GM21825 (cell line): Measurements from ENCODE around the gene SYPL1.

Experiments used
- ATAC-seq: cut with Tn5 transposase; IDR thresholded peaks from one replicate; pipeline ENCODE4 v1.9.1; 2021; ENCODE audit warnings: mild to moderate bottlenecking, moderate library complexity; ENCODE audit not compliant: unreplicated experiment

SYPL1 gene

GRCh38 chr7:106122713-106123112 lies 10.6 kb upstream of the SYPL1 start:
- ATAC-seq: no peak

- ATAC-seq: no peak
These were observed 9.2 kb upstream of the SYPL1 start for GRCh38 chr7:106121189-106121810.

- ATAC-seq: no peak
These were observed 8.4 kb upstream of the SYPL1 start for GRCh38 chr7:106120500-106120899.

DNA sequence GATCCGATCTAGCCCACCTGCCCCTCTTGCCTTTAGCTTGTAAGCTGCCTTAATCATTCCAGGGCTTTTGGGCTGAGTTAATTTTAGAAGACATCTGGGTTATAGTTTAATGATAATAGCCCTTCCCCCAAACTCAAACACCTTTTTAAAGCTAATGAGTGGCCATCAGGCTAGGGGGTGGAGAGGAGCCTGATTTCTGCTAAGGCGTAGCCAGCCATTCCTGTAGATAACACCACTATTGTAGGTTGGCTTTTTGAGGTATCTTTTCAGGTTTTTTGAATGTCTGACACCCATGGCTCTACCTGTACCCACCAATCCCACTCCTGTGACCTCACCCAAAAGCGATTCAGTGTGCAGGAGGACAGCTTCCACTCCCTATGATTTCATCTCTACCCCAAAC lies 7.6 kb upstream of the SYPL1 start:
- ATAC-seq: no peak

- no peak for ATAC-seq
These were observed 5.9 kb upstream of the SYPL1 start for GRCh38 chr7:106117786-106118544.

DNA sequence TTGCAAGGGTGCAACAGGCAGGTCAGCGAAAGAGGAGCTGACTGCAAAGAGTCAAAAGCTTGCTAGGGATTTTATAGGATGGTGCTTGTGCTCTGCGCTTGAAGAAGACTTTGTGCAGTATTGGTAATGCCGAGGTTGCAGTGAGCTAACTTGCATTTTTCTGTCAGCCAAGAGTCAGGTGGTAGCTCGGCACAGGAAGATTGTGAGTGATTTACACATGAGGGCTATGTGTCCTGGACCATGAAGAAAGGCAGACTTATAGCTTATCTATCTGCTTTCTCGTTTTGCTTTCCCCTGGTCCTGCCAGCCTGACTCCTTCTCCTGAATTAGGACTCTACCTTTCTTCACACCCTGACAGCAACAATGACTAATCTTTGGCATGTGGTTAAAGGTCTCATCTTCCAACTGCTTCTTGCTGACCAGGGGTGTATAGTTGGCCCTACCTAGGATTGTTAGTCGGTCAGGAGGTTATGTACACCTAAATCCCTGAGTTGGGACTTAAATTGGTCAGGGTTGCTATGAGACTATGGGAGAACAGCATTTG lies 4.1 kb upstream of the SYPL1 start:
- ATAC-seq: no peak

DNA sequence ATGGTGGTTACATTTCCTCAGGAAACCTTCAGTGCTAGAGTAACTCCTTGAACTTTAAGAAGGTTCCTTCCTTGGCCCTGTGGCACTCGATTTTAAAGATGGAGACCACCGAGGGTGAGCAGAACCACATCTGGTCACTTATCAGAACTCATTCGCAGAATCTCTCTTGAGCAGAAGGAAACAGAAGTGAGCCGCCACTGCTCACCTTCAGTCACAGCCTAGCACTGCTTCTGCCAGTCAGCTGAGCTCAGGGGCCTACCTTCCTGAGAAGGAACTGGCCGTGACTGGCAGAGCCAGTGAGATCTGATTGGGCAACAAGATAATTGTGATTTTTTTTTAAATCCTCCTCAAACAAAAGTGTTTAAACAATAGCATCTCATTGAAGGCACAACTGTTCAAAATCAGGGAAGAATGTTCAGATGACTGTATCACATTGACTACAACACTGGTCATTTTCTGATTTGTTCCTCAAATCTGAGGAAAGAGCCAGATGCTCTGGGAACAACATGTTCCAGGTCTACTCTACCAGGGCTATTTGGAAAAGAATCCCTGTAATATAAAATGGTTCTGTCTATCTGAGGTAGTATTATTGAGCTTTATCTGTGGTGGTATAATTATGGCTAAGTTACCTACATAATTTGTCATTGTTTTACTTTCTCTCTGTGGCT lies 2.7 kb upstream of the SYPL1 start:
- ATAC-seq: no peak

DNA sequence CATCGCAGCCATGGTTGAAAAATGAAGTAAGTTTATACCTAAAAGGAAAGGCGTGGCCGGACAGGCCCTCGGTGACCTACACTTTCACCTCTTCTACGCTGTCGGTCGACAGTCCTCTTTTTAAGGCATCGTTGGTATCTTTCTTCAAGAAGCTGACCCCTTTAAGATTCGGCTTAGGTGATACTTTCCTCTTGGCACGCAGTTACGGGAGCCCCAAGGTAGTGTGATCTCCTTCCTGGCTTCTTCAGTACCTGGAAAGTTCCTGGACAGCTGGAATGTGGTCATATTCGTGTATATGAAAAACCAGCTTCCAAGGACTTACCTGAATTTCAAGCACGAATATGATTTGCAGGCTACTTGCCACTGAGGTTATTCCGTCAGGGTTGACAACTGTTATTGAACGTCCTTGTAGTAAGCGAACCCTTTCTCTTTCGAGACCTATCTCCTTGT lies 885 bp upstream of the SYPL1 start:
- ATAC-seq: no peak

DNA sequence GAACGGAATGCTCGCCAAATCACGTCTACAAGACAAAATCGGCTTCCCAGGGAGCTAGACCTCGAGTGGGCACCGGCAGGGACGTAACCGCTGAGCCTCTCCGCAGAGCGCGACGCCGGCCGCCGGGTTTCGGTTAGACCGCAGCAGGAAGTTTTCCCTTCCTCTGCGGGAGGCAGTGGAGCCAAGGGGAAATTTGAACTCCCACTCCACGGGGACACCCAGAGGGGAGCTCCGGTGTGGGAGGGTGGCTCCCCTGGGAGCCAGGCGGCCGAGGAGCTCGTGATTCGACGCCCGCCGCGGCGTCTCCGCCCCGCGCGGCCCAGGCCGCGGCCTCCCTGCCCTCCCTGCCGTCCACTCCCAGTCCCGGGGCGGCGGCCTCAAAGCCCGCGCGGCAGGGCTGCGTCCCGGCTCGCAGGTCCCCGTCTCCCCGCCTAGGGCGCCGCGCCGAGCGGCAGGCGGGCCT lies 426 bp downstream of the SYPL1 start:
- ATAC-seq: peak; percentile 31

DNA sequence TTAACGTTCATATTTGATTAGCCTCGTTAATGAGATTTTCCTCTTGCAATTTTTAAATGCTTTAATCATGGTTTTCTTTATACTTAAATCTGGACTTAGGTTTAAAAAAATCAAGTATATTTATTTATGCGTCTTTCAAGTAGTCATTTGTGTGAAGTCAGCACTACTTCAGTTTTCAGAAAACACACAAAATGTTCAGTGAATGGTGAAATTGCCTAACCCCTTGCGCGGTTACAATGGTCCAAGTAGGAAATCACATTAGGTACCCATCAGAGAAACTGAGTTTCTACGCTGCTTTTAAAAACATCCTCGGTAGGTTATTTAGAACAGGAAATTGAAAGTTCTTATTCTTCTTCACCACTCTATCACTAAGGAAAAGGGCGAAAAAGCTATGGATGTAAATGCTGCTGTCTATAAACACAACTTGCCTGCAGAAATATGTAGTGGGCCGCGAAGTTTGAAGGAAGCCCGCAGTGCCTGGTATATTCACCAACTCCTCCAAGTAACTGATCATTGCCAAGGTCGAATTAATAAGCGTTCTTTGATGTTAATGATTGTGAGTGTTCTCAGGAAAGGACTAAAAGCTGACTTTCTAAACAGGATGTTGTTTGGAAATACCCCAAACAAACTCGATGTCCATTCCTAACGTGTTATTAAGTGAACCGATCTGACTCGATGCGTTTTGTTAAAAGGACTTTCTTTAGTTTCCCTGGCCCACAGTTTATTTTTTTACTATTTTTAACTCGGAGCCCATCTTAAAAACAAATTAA lies 1.0 kb downstream of the SYPL1 start:
- ATAC-seq: no peak

- no peak for ATAC-seq
These were observed 1.9 kb downstream of the SYPL1 start for GRCh38 chr7:106110238-106110560.

- no peak for ATAC-seq
These were observed 2.4 kb downstream of the SYPL1 start for GRCh38 chr7:106109521-106110237.

DNA sequence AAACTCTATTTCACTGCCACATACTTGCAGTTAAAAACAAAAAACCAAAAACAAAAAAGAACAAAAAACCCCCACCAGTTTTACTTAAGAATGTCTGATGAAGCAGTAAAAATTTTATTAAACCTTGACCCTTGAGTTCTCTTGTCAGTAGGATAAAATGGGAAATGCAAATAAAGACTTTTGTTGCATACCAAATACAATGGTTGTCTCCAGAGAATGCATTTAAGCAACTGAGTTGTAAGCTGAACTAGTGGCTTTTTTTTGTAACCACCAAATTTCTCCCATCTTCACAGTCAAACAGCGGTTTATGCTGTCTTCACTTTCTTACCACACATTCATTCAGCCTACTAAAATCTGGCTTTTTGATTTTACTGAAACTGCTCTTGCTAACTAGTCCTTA lies 3.1 kb downstream of the SYPL1 start:
- ATAC-seq: no peak

DNA sequence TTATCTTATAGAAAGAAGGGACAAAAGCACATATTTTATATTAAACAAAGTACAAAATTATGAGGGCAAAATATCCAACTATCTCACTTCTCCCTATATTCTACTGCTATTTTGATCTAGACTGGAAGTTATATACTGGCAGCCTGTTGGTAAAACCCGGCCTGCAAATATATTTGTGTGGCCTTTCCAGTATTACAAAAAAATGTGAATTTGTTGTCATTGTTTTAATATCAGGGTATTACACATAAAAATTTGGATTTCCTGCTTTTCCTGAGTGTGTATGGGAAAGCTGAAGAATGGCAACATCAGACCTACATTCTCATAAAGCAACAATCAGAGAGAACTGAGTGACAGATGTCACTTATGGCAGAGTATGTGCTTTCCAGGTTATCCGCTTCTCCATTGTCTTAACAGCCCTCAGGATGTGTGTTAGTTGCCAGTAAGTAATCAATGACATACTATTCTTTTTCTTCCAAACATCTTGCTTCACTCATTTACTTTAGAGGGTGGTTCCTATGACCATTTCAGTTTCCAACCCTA lies 7.3 kb downstream of the SYPL1 start:
- no peak for ATAC-seq

DNA sequence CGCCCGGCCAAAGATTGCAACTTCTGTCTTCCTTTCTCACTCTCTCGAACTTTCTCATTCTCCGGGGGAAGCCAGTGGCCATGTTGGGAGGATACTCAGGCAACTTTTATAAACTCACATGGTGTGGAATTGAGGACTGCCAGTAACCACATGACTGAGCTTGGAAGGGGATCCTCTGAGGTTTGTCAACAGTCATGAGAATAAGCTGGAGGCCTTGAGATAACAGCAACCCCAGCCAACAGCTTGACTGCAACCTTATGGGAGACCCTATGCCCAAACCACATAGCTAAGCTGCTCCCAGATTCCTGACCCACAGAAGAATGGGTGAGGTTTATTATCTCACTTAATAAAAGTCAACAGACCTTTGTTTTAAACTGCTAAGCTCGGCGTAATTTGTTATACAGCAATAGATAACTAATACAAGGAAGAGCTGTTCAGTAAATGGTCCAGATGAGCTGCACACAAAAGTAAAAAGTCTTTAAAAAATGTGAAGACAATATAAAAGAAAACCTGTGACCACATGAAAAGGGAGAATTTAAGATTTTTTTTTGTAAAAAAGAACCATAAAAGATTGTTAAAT lies 9.6 kb downstream of the SYPL1 start:
- ATAC-seq: no peak

- ATAC-seq: no peak
These were observed 10.4 kb downstream of the SYPL1 start for GRCh38 chr7:106101726-106102125.

DNA sequence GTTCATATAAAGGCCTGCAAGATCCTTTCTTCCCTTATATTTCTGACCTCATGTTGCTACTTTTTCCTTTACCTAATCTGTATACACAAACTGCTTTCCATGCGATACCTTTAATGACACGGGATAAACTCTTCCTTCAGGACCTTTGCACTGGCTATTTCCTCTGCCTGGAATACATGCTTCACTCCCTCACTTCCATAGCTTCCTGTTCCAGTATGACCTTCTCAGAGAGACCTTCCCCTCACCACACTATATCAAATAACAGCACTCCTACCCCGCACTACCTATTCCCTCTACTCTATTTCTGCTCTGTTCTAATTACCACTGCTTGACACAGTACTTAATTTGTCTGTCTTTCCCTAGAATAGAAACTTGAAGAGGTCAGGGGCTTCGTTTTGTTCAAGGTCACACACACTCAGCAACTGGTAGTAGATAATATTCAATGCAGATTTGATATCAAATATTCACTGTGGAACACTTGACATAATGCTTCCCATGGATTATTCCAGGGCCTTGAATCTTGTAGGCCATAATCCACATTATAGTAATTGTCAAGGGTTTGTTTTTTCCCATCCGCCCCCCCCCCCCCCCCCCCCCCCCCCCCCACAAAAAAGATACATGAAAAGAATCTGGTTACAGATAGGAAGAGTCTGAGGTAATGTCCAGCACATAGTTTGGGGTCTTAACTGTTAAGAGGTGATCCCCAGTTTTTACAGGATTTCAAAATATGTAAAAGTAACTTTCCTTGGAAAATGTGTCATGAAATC lies 11.1 kb downstream of the SYPL1 start:
- no peak for ATAC-seq

GRCh38 chr7:106099539-106099938 lies 12.6 kb downstream of the SYPL1 start:
- ATAC-seq: no peak

DNA sequence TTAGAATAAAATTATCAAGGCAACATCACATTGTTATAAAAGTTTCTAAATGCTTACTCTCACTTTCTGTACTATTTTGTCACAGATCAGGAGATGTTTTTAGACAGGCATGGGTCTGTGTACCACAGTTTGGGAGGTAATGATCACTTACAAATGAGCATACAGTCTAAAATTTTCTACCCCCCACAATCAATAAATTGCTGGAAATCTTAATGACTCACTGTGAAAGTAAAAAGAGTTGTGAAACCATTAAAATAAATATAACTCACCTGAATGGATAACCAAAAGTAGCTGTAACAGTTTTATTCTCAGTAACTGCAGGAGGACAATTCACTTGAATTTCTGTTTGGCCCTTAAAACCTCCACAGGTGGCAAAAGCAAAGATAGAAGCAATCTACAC lies 13.2 kb downstream of the SYPL1 start:
- ATAC-seq: no peak
